ENCODE data around the gene SECTM1. TPM values are rescaled to one million over a fixed set of nuclear protein-coding genes. Genes with fewer than 3 reads are reported as not detected.
"Not testable (repeated sequence)": the region's sequence is repeated elsewhere in the genome, so short reads cannot be mapped to it uniquely, and the experiment has no call there.

Gene SECTM1
- 1 to 10 TPM; 3.9 to 7.4 (median 5.8) TPM for total RNA-seq
- long read RNA-seq = 0 reads

DNA sequence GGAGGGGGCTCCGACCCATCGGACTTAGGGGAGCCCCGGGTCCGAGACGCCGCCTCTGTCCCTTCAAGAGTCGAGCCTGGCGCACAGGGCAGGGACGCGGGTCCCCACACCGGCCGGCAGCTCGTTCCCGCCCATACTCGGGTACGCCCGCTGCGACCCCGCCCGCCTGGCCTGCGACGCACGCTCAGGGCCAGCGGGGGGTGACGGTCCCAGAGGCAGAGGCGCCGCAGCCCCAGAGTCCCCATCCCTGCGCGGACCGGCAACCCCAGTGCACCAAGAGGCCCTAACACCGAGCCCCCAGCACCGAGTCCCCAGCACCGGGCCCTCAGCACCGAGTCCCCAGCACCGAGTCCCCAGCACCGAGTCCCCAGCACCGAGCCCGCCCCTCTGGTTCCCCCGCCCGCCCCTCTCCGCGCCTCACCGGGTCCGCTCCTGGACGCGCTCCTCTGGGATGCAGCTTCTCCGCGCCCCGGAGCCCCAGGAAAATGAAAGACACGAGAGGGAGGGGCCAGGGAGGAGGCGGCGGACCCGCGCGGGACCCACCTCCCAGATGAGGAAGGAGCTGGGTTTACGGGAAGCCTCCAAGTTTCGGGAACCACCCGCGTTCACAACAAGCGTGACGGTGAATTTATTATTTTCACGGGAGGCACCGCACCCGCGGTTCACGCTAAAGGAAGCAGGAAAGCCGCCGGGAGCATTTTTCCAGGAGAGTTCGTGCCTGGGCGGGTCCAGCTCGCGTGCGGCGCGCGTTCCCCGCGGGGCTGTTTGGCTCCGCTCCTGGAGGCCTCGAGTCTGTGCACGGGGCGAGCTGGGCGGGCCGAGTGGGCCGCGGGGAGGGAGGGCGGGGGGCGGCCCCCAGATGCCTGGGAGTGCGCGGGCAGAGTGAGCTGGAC lies at the start of gene SECTM1:
SECTM1 (minus strand) TSS at position 488 of the 893 bp plus-strand sequence. CDS start 6,526 bp downstream, outside the sequence.
- no peaks in the 10 kb centered on the region for H3K36me3 ChIP-seq
- H3K4me3 ChIP-seq = peak within 1 kb of the TSS; percentile 21 to 55 (median 29)
- intact Hi-C loops (cut with DNase I) = no loop called here
- H3K27me3 ChIP-seq = no peaks in the 10 kb centered on the region
- H3K4me1 ChIP-seq = peaks cover 0 to 23% (median 10%) of the 10 kb centered on the region in 4 donors
- ATAC-seq = peak in 2 of 4 donors; percentile 2 to 23
- TF ChIP-seq, protein P1, sequence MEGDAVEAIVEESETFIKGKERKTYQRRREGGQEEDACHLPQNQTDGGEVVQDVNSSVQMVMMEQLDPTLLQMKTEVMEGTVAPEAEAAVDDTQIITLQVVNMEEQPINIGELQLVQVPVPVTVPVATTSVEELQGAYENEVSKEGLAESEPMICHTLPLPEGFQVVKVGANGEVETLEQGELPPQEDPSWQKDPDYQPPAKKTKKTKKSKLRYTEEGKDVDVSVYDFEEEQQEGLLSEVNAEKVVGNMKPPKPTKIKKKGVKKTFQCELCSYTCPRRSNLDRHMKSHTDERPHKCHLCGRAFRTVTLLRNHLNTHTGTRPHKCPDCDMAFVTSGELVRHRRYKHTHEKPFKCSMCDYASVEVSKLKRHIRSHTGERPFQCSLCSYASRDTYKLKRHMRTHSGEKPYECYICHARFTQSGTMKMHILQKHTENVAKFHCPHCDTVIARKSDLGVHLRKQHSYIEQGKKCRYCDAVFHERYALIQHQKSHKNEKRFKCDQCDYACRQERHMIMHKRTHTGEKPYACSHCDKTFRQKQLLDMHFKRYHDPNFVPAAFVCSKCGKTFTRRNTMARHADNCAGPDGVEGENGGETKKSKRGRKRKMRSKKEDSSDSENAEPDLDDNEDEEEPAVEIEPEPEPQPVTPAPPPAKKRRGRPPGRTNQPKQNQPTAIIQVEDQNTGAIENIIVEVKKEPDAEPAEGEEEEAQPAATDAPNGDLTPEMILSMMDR (IDR thresholded peaks at IDR 0.05) = no peak
- TF ChIP-seq POLR2A (IDR thresholded peaks at IDR 0.05) = no peak
- DNase-seq = peak in 2 of 3 donors; percentile 60 to 76
- WGBS (ENCODE audit: insufficient coverage, low coverage, low lambda C conversion rate, missing lambda C conversion rate) = 10% methylated on average over 12 of the region's 90 CpGs
- H3K27ac ChIP-seq = peak within 1 kb of the TSS; percentile 76 to 97 (median 94)
- no peaks in the 10 kb centered on the region for H3K9me3 ChIP-seq

GRCh38 chr17:82382933-82383255 lies 49.3 kb upstream of the SECTM1 start:
- Histone ChIP-seq H3K4me1 (peaks cover 0 to 19% (median 6%) of the 10 kb centered on the region in 4 donors), H3K27ac (no peak overlapping the region), H3K27me3 (no peaks in the 10 kb centered on the region), H3K4me3 (no peak overlapping the region), H3K36me3 (no peaks in the 10 kb centered on the region), H3K9me3 (no peaks in the 10 kb centered on the region)
- DNase-seq = no peak
- TF ChIP-seq, protein P1 (IDR thresholded peaks at IDR 0.05) = no peak
- TF ChIP-seq POLR2A (IDR thresholded peaks at IDR 0.05) = no peak
- WGBS (ENCODE audit: insufficient coverage, low coverage, low lambda C conversion rate, missing lambda C conversion rate) = 50% methylated on average over 1 of the region's 11 CpGs
- no peak for ATAC-seq
- intact Hi-C loops (cut with DNase I) = no loop called here

GRCh38 chr17:82382220-82382932 lies 48.8 kb upstream of the SECTM1 start:
- H3K27me3 ChIP-seq; H3K36me3 ChIP-seq; H3K27ac ChIP-seq; H3K9me3 ChIP-seq; intact Hi-C loops (cut with DNase I); ATAC-seq; H3K4me3 ChIP-seq: not testable (repeated sequence)
- 60% methylated on average over 3 of the region's 21 CpGs for WGBS (ENCODE audit: insufficient coverage, low coverage, low lambda C conversion rate, missing lambda C conversion rate)
- peak in 1 of 3 donors; percentile 17 for DNase-seq
- peaks cover 0 to 19% (median 6%) of the 10 kb centered on the region in 4 donors for H3K4me1 ChIP-seq

GRCh38 chr17:82381703-82382009 lies 48.1 kb upstream of the SECTM1 start:
- intact Hi-C loops (cut with DNase I); H3K27ac ChIP-seq; H3K9me3 ChIP-seq; H3K36me3 ChIP-seq; H3K27me3 ChIP-seq; ATAC-seq; H3K4me3 ChIP-seq: not testable (repeated sequence)
- DNase-seq = peak in 1 of 3 donors; percentile 21
- H3K4me1 ChIP-seq = peaks cover 0 to 19% (median 6%) of the 10 kb centered on the region in 4 donors
- 0% methylated on average over 1 of the region's 10 CpGs for WGBS (ENCODE audit: insufficient coverage, low coverage, low lambda C conversion rate, missing lambda C conversion rate)

GRCh38 chr17:82380860-82381702 lies 47.5 kb upstream of the SECTM1 start:
- WGBS (ENCODE audit: insufficient coverage, low coverage, low lambda C conversion rate, missing lambda C conversion rate) = 46% methylated on average over 18 of the region's 23 CpGs
- DNase-seq (peak in 1 of 3 donors; percentile 11), ATAC-seq (peak in 1 of 4 donors; percentile 5)
- no peaks in the 10 kb centered on the region for H3K27me3 ChIP-seq
- peaks cover 0 to 19% (median 6%) of the 10 kb centered on the region in 4 donors for H3K4me1 ChIP-seq
- intact Hi-C loops (cut with DNase I) = no loop called here
- no peak overlapping the region for H3K4me3 ChIP-seq
- no peak overlapping the region for H3K27ac ChIP-seq
- no peaks in the 10 kb centered on the region for H3K36me3 ChIP-seq
- H3K9me3 ChIP-seq = no peaks in the 10 kb centered on the region
- TF ChIP-seq, protein P1 (IDR thresholded peaks at IDR 0.05) = no peak
- TF ChIP-seq POLR2A (IDR thresholded peaks at IDR 0.05) = no peak

Data from right lobe of liver (tissue), 6 donors.